ENCODE results near the gene VSIR.

Gene VSIR

DNA sequence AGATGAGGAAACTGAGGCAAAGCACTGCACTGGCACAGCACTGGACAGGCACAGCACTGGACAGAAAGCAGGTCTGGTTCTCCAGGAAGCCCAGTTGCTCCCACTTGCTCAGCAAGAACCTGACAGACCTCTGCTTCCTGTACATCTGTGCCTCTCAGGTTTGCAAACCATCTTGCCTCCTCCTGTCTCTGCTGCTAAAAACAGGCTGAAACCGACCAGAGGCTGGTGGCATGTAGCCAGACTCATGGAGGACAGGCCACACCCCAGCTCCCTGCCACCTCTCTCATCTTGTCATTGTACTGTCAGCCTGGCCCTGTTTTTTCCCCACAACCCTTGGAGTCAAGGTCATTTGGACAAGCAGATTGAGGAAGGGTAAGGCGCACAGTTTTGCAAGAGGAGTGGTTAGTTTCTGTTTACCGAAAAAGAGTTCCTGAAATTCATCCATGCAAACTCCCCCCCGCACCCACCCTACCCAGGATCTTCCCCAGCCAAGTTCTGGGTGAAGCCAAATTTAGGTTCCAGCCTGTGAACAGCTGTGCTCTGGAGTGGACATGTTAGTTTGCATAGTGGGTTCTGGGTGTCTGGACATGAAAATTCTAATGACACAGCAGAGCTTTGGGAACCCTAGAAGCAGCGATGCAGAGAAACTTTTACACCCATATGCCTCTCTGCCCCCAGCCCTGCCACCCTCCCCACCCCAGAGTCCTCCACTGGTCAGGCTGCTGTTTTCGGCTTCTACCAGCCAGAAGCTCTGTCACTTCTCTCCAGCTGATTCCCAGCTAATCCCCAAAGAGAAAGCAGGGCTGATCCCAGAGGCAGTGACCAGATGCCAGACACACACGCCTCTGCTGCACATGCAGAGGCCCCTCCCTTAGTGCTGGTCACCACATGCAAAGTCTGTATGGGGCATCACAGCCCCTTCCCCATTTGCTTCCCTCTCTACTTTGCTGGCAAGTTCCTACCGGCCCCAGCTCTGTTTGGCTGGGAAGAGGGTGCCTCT is 45.3 kb downstream of the VSIR start:
- DNase-seq (ENCODE audit: low read depth, low spot score): no peak

GRCh38 chr10:71727105-71727737 is 46.1 kb downstream of the VSIR start:
- DNase-seq (ENCODE audit: low read depth, low spot score): no peak

- no peak for DNase-seq (ENCODE audit: low read depth, low spot score)
Observed at GRCh38 chr10:71726580-71727104, 46.7 kb downstream of the VSIR start.

- peak; percentile 47 for DNase-seq (ENCODE audit: low read depth, low spot score)
Observed at GRCh38 chr10:71725998-71726579, 47.2 kb downstream of the VSIR start.

DNA sequence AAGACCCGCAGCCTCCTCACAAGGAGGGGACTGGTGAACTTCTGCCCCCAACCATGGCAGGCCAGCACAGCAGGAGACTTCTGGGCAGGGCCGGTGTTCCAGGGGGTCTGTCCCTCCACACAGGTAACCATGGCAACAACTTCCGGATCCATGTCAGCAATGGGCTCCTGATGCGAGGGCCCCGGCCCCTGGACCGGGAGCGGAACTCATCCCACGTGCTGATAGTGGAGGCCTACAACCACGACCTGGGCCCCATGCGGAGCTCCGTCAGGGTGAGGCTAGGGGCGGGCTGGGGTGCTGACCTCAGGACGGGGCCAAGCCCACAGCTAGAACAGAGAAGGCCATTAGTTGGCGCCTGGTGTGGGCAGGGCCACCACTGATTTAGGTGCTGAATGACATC is 48.1 kb downstream of the VSIR start:
- no peak for DNase-seq (ENCODE audit: low read depth, low spot score)

DNA sequence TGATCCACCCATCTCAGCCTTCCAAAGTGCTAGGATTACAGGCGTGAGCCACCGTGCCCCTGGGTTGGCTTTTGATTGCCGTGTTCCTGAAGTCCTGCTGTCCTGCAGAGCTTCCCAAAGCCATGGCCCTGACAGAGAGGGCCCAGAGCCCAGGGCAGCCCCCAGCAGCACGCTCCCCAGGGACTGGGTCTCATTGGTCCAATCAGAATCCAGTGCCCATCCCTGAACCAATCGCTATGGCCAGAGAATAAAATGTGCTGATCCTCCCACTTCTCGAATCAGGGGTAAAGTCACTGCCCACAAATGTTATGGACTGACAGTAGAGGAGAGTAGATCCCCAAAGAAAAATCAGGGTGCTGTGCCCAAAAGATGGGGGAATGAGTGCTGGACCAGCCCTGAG is 48.8 kb downstream of the VSIR start:
- DNase-seq (ENCODE audit: low read depth, low spot score): no peak

- no peak for DNase-seq (ENCODE audit: low read depth, low spot score)
Observed at GRCh38 chr10:71723311-71723710, 50.0 kb downstream of the VSIR start.

DNA sequence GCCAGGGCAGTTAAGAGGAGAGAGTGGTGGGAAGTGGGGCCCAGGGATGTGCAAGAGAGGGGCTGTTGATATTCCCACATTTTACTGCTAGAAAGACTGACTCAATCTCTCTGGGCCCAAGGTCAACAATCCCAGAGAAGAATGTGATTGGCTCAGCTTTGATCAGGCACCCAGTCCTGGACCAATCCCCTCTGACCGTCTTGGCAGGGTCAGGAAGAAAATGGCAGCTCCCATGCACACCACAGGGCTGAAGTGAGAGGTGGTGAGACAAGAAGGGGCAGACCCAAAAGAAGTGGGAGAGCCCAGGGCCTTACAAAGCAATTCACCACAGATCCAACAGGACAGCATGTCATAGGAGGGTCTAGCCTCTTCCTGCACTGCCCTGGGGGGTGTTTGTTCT is 50.5 kb downstream of the VSIR start:
- DNase-seq (ENCODE audit: low read depth, low spot score): no peak

- DNase-seq (ENCODE audit: low read depth, low spot score): no peak
Observed at GRCh38 chr10:71721313-71721712, 52.0 kb downstream of the VSIR start.

DNA sequence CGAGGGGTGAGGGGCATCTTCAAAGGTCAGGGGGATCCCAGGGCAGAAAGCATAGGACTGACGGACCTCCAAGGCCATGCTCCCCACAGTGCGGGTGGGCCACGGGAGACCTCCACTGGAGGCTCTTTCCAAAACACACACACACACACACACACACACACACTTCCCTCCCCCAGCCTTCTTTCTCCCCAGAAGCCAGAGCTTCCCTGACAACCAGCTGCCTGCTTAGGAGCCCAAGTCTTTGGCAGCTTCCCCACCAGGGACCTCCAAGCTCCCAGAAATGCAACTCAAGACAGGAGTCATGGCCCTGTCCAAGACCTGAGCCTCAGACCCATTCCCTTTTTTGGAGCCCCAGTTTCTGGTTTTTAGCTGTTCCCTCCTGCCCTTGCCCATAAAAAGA is 53.0 kb downstream of the VSIR start:
- no peak for DNase-seq (ENCODE audit: low read depth, low spot score)

DNA sequence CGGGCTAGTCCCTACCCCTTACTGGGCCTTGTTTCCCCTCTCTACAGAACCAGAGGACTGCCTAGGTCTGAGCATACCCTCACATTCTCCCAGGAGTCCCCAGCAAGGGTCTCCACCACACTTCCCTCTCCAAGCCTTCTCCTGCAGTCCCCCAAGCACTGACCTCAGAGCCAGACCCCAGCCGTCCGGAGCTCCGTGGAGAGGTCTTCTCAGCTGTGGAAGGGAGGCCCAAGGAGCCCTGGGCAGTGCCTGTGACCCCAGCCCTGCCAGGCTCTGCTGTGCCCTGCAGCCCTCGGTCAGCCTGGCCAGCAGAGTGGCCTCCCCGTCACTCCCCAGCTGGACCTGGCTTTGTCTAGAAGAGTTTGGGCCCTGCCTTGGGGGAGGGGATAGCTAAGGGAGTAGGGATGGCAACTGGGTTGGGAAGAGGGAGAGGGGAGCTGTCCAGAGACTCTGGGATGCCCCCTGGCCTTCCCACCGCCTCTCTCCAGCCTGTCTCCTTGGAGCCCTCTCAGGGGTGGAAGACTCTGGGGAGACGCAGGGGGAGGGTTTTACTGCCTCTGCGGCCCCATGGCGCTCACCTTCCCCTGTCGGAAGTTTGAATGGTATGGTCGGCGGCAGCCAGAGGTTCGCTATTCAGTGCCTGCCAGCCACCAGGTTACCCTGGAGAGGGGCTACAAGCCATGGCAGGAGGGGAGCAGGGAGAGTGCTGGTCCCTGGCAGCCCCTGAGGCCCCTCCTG is 53.7 kb downstream of the VSIR start, which contains the start of gene C10orf105:
TSS of gene C10orf105 (minus strand) at position 315 of the 738 bp plus-strand sequence. CDS start 3,441 bp downstream, outside the sequence.
- DNase-seq (ENCODE audit: low read depth, low spot score): no peak

GRCh38 chr10:71719042-71719441 is 54.3 kb downstream of the VSIR start:
- DNase-seq (ENCODE audit: low read depth, low spot score): no peak

- no peak for DNase-seq (ENCODE audit: low read depth, low spot score)
Observed at GRCh38 chr10:71718165-71718698, 55.1 kb downstream of the VSIR start.

- DNase-seq (ENCODE audit: low read depth, low spot score): no peak
Observed at GRCh38 chr10:71717551-71717951, 55.8 kb downstream of the VSIR start.

DNA sequence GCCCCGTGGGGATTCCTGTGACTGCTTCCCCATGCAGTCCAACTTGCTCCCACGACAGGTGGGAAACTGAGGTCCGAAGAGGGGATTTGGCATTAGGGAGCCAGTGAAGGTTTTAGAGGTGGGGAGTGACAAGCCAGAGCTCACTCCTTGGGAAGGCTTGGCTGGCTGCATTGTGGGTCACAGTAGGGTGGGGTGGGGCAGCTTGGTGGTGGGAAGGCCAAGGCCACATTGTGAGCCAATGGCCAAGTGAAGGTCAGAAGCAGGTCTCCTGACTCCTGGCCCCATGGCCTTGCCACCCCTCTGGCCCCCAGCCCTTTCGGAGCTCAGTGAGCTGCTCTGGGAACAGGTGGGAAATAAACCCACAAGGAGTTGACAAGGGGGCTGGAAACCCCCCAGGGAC is 56.3 kb downstream of the VSIR start:
- DNase-seq (ENCODE audit: low read depth, low spot score): no peak

DNA sequence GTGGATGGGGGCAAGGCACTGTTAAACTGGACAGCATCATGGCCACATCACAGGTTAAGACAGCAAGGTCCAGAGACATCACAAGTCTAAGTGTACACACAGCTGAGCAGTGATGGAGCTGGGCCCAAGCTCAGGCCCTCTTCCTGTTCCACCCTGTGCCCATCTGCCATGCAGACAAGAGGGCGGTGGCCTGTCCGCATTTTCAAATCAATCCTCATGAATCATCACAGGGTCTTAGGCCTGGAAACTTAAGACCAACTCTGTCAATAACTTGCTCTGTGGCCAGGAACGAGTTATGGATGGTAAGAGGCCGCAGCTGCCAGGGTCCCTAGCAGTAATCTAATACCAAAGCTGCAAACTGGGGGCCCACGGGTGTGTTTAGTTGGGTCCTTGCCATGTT is 56.9 kb downstream of the VSIR start:
- no peak for DNase-seq (ENCODE audit: low read depth, low spot score)

- no peak for DNase-seq (ENCODE audit: low read depth, low spot score)
Observed at GRCh38 chr10:71715860-71716259, 57.5 kb downstream of the VSIR start.

DNA sequence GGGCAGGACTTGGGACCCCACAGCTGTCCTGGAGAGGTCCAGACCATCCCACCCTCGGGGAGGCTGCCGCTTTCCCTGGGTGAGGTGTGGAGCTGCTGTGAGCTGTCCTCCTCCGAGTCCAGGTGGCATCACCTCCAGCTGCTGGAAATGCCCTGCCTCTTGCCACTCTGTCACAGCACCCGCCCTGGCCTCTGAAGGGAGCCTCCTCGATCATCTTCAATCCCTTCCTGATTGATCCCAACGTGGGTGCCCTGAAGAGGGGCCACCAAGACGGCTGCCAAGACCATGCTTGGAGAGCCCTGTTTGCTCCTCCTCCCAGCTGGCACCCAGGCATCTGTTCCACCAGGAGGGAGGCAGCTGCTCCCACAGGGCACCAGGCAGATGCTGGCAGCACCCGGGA is 58.3 kb downstream of the VSIR start:
- DNase-seq (ENCODE audit: low read depth, low spot score): no peak

- no peak for DNase-seq (ENCODE audit: low read depth, low spot score)
Observed at GRCh38 chr10:71714592-71714991, 58.7 kb downstream of the VSIR start.

GRCh38 chr10:71714031-71714410 is 59.3 kb downstream of the VSIR start:
- no peak for DNase-seq (ENCODE audit: low read depth, low spot score)
